ENCODE measurements around the gene BEAN1. TPM values are rescaled to one million over a fixed set of nuclear protein-coding genes. Genes with fewer than 3 reads are reported as not detected.

BEAN1 gene
- total and polyA plus RNA-seq, 12 donors: 0.11 to 0.54 (median 0.18) TPM; not detected in 2

DNA sequence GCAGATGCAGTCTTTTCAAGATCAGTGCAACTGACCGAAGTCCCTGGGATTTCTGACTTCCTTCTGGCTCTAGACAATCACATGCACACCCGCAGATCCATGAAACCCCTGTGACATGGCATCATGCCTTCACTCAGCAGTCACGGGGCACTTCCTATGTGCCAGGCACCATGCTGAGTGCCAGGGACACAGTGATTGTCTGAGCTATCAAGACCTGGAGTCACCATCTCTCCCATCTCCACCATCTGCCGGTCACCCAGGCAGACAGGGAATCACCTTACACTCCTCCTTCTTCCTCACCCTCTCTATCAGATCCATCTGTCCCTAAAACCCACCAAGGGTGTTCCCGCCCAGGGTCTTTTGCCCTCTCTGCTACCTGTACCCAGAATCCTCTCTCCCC is 5.3 kb downstream of the BEAN1 start:
- Histone ChIP-seq H3K27ac (no peak overlapping the region), H3K9me3 (replicated peaks in 1 of 3) (no peaks in the 10 kb centered on the region), H3K27me3 (peaks cover 30% of the 10 kb centered on the region), H3K4me3 (no peak overlapping the region), H3K4me1 (replicated peaks in 1 of 2) (peaks cover 2 to 4% of the 10 kb centered on the region in 2 donors), H3K36me3 (replicated peaks in 1 of 2) (no peaks in the 10 kb centered on the region)
- intact Hi-C loops (cut with DNase I): no loop called here
- 74 to 84% (median 79%) methylated on average over 2 to 5 of the region's 5 CpGs for WGBS, 4 donors
- TF ChIP-seq, protein P1, sequence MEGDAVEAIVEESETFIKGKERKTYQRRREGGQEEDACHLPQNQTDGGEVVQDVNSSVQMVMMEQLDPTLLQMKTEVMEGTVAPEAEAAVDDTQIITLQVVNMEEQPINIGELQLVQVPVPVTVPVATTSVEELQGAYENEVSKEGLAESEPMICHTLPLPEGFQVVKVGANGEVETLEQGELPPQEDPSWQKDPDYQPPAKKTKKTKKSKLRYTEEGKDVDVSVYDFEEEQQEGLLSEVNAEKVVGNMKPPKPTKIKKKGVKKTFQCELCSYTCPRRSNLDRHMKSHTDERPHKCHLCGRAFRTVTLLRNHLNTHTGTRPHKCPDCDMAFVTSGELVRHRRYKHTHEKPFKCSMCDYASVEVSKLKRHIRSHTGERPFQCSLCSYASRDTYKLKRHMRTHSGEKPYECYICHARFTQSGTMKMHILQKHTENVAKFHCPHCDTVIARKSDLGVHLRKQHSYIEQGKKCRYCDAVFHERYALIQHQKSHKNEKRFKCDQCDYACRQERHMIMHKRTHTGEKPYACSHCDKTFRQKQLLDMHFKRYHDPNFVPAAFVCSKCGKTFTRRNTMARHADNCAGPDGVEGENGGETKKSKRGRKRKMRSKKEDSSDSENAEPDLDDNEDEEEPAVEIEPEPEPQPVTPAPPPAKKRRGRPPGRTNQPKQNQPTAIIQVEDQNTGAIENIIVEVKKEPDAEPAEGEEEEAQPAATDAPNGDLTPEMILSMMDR (IDR thresholded peaks at IDR 0.05): no peak
- TF ChIP-seq POLR2A (IDR thresholded peaks at IDR 0.05): no peak
- DNase-seq: peak in 1 of 7 donors; percentile 21

DNA sequence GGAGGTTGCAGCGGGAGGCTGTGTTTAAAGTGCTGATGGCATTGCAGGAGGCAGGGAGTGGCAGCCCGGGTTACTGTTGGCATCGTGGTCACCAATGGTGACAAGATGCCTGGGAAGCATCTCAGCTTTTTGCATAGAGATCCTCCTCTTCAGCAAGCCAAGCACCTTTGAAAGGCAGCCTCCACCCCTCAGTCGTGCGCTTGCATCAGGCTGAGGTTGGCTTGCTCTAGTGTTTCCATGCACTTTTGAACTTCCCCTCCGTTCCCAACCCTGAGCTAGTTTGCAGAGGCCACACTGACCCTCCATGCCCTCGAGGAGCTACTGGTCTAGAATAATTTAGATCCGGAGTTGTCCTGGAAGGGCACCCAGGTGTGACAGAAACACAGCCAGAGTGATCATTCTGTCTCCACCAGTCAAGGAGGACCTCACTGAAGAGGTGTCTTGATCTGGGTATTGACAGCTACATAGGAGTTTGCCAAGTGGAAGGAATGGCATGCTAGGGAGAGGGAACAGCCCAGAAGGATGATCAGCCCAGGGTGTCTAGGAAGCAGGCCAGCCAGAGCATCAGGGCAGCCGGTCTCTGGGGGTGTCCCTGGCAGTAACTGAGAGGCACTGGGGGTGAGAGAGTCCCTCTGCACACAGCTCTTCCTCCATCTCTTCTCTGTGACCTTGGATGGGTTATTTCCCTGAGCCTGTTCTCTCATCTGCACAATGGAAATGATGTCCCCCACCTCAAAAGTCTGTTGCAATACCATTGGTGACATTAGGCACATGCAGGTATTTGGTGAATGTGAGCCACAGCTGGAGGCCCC is 7.7 kb downstream of the BEAN1 start:
- TF ChIP-seq POLR2A (IDR thresholded peaks at IDR 0.05): no peak
- TF ChIP-seq, protein P1 (IDR thresholded peaks at IDR 0.05): no peak
- Histone ChIP-seq H3K27me3 (peaks cover 15% of the 10 kb centered on the region), H3K36me3 (replicated peaks in 1 of 2) (no peaks in the 10 kb centered on the region), H3K9me3 (replicated peaks in 1 of 3) (no peaks in the 10 kb centered on the region), H3K4me3 (no peak overlapping the region), H3K4me1 (replicated peaks in 1 of 2) (no peaks in the 10 kb centered on the region), H3K27ac (no peak overlapping the region)
- DNase-seq: no peak
- WGBS, 4 donors: 72 to 83% (median 73%) methylated on average over 8 to 9 of the region's 9 CpGs
- intact Hi-C loops (cut with DNase I): no loop called here

DNA sequence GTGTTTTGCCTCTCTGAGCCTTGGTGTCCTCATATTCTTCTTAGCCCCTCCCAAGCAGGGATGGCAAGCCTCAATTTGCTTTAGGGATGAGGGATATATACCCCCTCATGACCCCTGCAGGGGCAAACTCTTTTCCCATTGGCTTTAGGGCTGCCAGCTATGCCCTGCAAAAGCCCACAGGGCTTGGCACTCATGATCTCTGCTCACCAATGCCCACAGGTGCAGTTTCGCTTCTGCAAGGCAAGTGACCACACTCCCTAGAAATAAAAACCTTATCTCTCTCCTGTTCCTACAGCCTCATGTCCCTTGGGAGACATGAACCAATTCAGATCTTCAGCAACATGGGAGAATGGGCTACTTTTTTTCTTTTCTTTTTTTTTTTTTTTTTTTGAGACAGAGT is 8.8 kb downstream of the BEAN1 start:
- TF ChIP-seq POLR2A (IDR thresholded peaks at IDR 0.05): no peak
- TF ChIP-seq, protein P1 (IDR thresholded peaks at IDR 0.05): no peak
- no peaks in the 10 kb centered on the region for H3K36me3 ChIP-seq (replicated peaks in 1 of 2)
- no peak overlapping the region for H3K27ac ChIP-seq
- intact Hi-C loops (cut with DNase I): no loop called here
- DNase-seq: peak in 1 of 7 donors; percentile 2
- H3K27me3 ChIP-seq: peaks cover 15% of the 10 kb centered on the region
- H3K4me3 ChIP-seq: no peak overlapping the region
- no peaks in the 10 kb centered on the region for H3K4me1 ChIP-seq (replicated peaks in 1 of 2)
- WGBS, 4 donors: 60 to 100% (median 91%) methylated on average over 1 of the region's 1 CpG
- H3K9me3 ChIP-seq (replicated peaks in 1 of 3): no peaks in the 10 kb centered on the region

DNA sequence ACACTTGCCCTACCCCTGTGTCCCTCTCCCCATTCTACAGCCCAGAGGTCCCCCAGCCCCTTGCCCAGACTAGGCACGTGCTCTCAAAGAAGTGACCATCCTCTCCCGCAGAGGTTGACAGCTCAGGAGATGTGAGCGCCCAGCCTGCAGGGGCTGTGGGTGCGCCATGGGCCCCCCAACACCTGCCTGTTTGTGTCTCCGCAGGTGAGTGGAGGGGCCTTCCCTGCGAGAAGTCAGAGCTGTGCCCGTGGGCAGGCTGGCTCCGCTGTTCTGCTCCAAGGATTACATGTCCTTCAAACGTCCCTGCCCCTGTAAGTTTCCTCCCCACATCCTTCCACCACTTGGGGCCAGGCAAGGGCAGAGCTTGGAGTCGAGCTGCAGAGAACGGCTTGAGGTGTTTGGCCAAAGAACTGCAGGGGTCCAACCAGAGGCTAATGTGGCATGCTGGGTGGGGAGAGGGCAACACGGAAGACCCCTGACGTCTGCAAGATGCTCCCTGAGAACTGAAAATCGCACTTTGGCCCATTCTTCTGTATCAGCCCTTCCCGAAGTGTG is 10.4 kb downstream of the BEAN1 start:
- no peak for DNase-seq
- intact Hi-C loops (cut with DNase I): no loop called here
- TF ChIP-seq POLR2A (IDR thresholded peaks at IDR 0.05): no peak
- TF ChIP-seq, protein P1 (IDR thresholded peaks at IDR 0.05): no peak
- Histone ChIP-seq H3K4me1 (replicated peaks in 1 of 2) (no peaks in the 10 kb centered on the region), H3K36me3 (replicated peaks in 1 of 2) (no peaks in the 10 kb centered on the region), H3K27ac (no peak overlapping the region), H3K9me3 (replicated peaks in 1 of 3) (no peaks in the 10 kb centered on the region), H3K4me3 (no peak overlapping the region), H3K27me3 (peaks cover 12% of the 10 kb centered on the region)
- 59 to 72% (median 69%) methylated on average over 3 to 15 of the region's 15 CpGs for WGBS, 4 donors

Measured in adrenal gland (tissue), 12 donors.